HCT116 (cell line): Measurements from ENCODE around the gene GATAD1. TPM values are rescaled to one million over a fixed set of nuclear protein-coding genes. Genes with fewer than 3 reads are reported as not detected.

ENCODE experiments used
- ATAC-seq: fragments of 200-7000 bp; cut with Tn5 transposase; 2 replicates; pipeline ENCODE4 v1.9.1; 2020; ENCODE audit warnings: mild to moderate bottlenecking, moderate library complexity
- BruUV-seq: library from RNA; stranded (reverse); fragments of 400-500 nt; replicated peaks from 2 replicates; lab custom pipeline; 2021; lab: Mats Ljungman, UMichigan
- CTCF ChIA-PET: fragments of 300-600 bp; sonication (Branson Sonifier 250); formaldehyde crosslinking; loops from one replicate; lab custom pipeline; 2021; ENCODE audit warnings: antibody characterized with exemption; lab: Charles Lee
- POLR2A ChIA-PET: fragments of 300-600, 350-600 bp; sonication (Branson Sonifier 250); formaldehyde crosslinking; loops from one replicate; lab custom pipeline; 2021; ENCODE audit warnings: antibody characterized with exemption; lab: Charles Lee
- RAD21 ChIA-PET, 2 experiments: fragments of 300-600 bp; sonication (Branson Sonifier 250); formaldehyde crosslinking; loops; one replicate each; lab custom pipeline; 2023; ENCODE audit warnings: low total read pairs in 2 of 2; ENCODE audit not compliant: uncharacterized antibody in 2 of 2, unreplicated experiment in 2 of 2, low non-redundant PET in 1 of 2; lab: Charles Lee
- DNase-seq: peaks from one replicate; pipeline ENCODE4 v3.0.0-alpha.2; 2010; ENCODE audit warnings: low read depth, low spot score
- H2AFZ ChIP-seq: fragments of 200-600 bp; shearing (Covaris generic), sonication (generic); 2 replicates; pipeline ENCODE4 v1.6.1; 2017; ENCODE audit warnings: low read depth, mixed run types, mixed read lengths, antibody characterized with exemption, low read length; ENCODE audit not compliant: poor library complexity, severe bottlenecking
- H3K27ac ChIP-seq: 2 replicates; pipeline ENCODE4 v1.5.1; 2012; ENCODE audit warnings: low read depth, low read length
- H3K27me3 ChIP-seq: fragments of 200-600 bp; sonication (generic); 2 replicates; pipeline ENCODE4 v1.6.1; 2016; ENCODE audit warnings: mixed run types, low read length, mixed read lengths; ENCODE audit not compliant: insufficient read depth
- H3K36me3 ChIP-seq, 2 experiments: fragments of 200-500 bp in 1 of 2; fragments of 200-600 bp in 1 of 2; sonication (Bioruptor generic) in 1 of 2; sonication (generic) in 1 of 2; 2 replicates each; pipeline versions ENCODE4 v1.5.1 to v1.6.1; 2014 to 2016; ENCODE audit warnings: low read length in 2 of 2, inconsistent platforms in 1 of 2, mixed read lengths in 1 of 2, mixed run types in 1 of 2; ENCODE audit not compliant: insufficient read depth in 2 of 2, control insufficient read depth in 1 of 2
- H3K4me1 ChIP-seq, 2 experiments: fragments of 200-600 bp in 1 of 2; sonication (generic) in 1 of 2; 2 replicates each; pipeline versions ENCODE4 v1.5.1 to v1.6.1; 2012 to 2017; ENCODE audit warnings: low read length in 2 of 2, inconsistent platforms in 1 of 2, mild to moderate bottlenecking in 1 of 2, mixed read lengths in 1 of 2, mixed run types in 1 of 2, moderate library complexity in 1 of 2; ENCODE audit not compliant: insufficient read depth in 2 of 2, control insufficient read depth in 1 of 2
- H3K4me2 ChIP-seq: fragments of 200-600 bp; sonication (generic); 2 replicates; pipeline ENCODE4 v1.6.1; 2017; ENCODE audit warnings: mixed run types, low read length, mixed read lengths
- H3K4me3 ChIP-seq, 2 experiments: fragments of 200-600 bp in 1 of 2; sonication (generic) in 1 of 2; replicated peaks in 1 of 2; 2 replicates each; pipeline ENCODE4 v1.5.1; 2011 to 2016; ENCODE audit warnings: low read length in 2 of 2, control low read depth in 1 of 2, low read depth in 1 of 2, mild to moderate bottlenecking in 1 of 2, mixed read lengths in 1 of 2, mixed run types in 1 of 2
- H3K79me2 ChIP-seq: fragments of 200-600 bp; sonication (generic); 2 replicates; pipeline ENCODE4 v1.6.1; 2017; ENCODE audit warnings: mild to moderate bottlenecking, mixed run types, low read length, moderate library complexity, mixed read lengths; ENCODE audit not compliant: insufficient read depth
- H3K9ac ChIP-seq: fragments of 200-600 bp; sonication (generic); 2 replicates; pipeline ENCODE4 v1.6.1; 2016; ENCODE audit warnings: low read length, mixed read lengths
- H3K9me2 ChIP-seq: fragments of 200-600 bp; sonication (generic), shearing (Covaris generic); 2 replicates; pipeline ENCODE4 v1.6.1; 2017; ENCODE audit warnings: mixed run types, mild to moderate bottlenecking, moderate library complexity; ENCODE audit not compliant: insufficient read depth
- H3K9me3 ChIP-seq, 2 experiments: fragments of 200-500 bp in 1 of 2; fragments of 200-600 bp in 1 of 2; sonication (Bioruptor generic) in 1 of 2; sonication (generic) in 1 of 2; 2 replicates each; pipeline ENCODE4 v1.6.1; 2014 to 2017; ENCODE audit warnings: low read length in 2 of 2, mixed read lengths in 2 of 2, inconsistent platforms in 1 of 2, low read depth in 1 of 2, mild to moderate bottlenecking in 1 of 2, mixed run types in 1 of 2, moderate library complexity in 1 of 2; ENCODE audit not compliant: control insufficient read depth in 1 of 2, insufficient read depth in 1 of 2
- H4K20me1 ChIP-seq: fragments of 200-600 bp; sonication (generic), shearing (Covaris generic); 2 replicates; pipeline ENCODE4 v1.6.1; 2017; ENCODE audit warnings: mixed run types, mild to moderate bottlenecking, moderate library complexity; ENCODE audit not compliant: insufficient read depth
- FOSL1 ChIP-seq: IDR thresholded peaks from 2 replicates; pipeline ENCODE4 v1.6.1; 2012; ENCODE audit warnings: low read depth
- POLR2A ChIP-seq: IDR thresholded peaks from 2 replicates; pipeline ENCODE4 v1.7.0; 2011; ENCODE audit warnings: borderline replicate concordance; ENCODE audit not compliant: insufficient read depth, insufficient read length; ENCODE audit errors: extremely low read depth
- POLR2AphosphoS5 ChIP-seq: IDR thresholded peaks from 2 replicates; pipeline ENCODE4 v1.6.1; 2011; ENCODE audit warnings: mild to moderate bottlenecking, low read depth, low read length, moderate library complexity
- RAD21 ChIP-seq: IDR thresholded peaks from 2 replicates; pipeline ENCODE4 v1.6.1; 2012; ENCODE audit warnings: low read depth, mild to moderate bottlenecking
- SRF ChIP-seq: IDR thresholded peaks from 2 replicates; pipeline ENCODE4 v1.6.1; 2012; ENCODE audit warnings: low read depth
- TCF7L2 ChIP-seq: IDR thresholded peaks from 2 replicates; pipeline ENCODE4 v1.7.0; 2011; ENCODE audit warnings: borderline replicate concordance, inconsistent platforms; ENCODE audit not compliant: insufficient read depth, insufficient read length; ENCODE audit errors: extremely low read depth
- ZBTB33 ChIP-seq: IDR thresholded peaks from 2 replicates; pipeline ENCODE4 v1.6.1; 2011; ENCODE audit warnings: mild to moderate bottlenecking, low read length, moderate library complexity; ENCODE audit not compliant: insufficient replicate concordance; ENCODE audit errors: extremely low read depth
- ZNF274 ChIP-seq: fragments of 200-500 bp; sonication (Bioruptor generic); IDR thresholded peaks from 2 replicates; pipeline ENCODE4 v1.6.1; 2014; ENCODE audit warnings: mild to moderate bottlenecking, low read depth, low read length, inconsistent platforms
- intact Hi-C: fragments of 100-400 bp; cut with micrococcal nuclease; formaldehyde crosslinking; loops from 2 replicates; pipeline ENCODE4 v1.10.0; 2022
- total RNA-seq: library from RNA; stranded (reverse); gene quantifications from one replicate; pipeline ENCODE4 v1.2.1, GENCODE V29; 2021; ENCODE audit not compliant: unreplicated experiment
- TF ChIP-seq, protein P1 (sequence below): IDR thresholded peaks from 2 replicates; pipeline ENCODE4 v1.6.1; 2012
- TF ChIP-seq, protein P2 (sequence below): IDR thresholded peaks from 2 replicates; pipeline ENCODE4 v1.6.1; 2012; ENCODE audit warnings: low read depth

Gene GATAD1
- total RNA-seq, 1 experiment from 2014 or later: 23.9 TPM

- TF ChIP-seq ZBTB33 (peak; percentile 51), FOSL1 (peak; percentile 35; the same call in 1 of the 2 replicates), TCF7L2 (no peak), SRF (no peak; the same call in 1 of the 2 replicates), RAD21 (no peak), ZNF274 (no peak)
- TF ChIP-seq, protein P1, sequence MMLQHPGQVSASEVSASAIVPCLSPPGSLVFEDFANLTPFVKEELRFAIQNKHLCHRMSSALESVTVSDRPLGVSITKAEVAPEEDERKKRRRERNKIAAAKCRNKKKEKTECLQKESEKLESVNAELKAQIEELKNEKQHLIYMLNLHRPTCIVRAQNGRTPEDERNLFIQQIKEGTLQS: no peak
Observed at GRCh38 chr7:92447345-92448204, at the start of gene GATAD1 (continued).

DNA sequence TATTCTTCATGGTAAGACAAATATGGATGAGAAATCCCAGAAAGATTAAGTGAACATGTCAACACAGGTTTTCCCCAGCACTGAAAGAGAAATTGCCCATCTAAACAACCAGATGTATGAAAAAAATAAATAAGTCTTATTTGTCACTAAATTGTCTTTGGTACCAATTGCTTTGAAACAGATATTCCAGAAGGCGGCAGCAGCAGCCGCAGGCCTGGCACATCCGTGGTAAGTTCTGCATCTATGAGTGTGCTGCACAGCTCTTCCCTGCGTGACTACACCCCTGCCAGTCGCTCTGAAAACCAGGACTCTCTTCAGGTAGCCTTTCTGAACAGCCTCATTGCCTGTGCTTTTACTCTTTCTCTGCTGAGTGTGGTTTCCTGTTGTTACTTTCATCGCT, 49.7 kb upstream of the GATAD1 start:
- POLR2A ChIA-PET: no interaction called here
- no peak overlapping the region for H3K4me2 ChIP-seq
- TF ChIP-seq, protein P2, sequence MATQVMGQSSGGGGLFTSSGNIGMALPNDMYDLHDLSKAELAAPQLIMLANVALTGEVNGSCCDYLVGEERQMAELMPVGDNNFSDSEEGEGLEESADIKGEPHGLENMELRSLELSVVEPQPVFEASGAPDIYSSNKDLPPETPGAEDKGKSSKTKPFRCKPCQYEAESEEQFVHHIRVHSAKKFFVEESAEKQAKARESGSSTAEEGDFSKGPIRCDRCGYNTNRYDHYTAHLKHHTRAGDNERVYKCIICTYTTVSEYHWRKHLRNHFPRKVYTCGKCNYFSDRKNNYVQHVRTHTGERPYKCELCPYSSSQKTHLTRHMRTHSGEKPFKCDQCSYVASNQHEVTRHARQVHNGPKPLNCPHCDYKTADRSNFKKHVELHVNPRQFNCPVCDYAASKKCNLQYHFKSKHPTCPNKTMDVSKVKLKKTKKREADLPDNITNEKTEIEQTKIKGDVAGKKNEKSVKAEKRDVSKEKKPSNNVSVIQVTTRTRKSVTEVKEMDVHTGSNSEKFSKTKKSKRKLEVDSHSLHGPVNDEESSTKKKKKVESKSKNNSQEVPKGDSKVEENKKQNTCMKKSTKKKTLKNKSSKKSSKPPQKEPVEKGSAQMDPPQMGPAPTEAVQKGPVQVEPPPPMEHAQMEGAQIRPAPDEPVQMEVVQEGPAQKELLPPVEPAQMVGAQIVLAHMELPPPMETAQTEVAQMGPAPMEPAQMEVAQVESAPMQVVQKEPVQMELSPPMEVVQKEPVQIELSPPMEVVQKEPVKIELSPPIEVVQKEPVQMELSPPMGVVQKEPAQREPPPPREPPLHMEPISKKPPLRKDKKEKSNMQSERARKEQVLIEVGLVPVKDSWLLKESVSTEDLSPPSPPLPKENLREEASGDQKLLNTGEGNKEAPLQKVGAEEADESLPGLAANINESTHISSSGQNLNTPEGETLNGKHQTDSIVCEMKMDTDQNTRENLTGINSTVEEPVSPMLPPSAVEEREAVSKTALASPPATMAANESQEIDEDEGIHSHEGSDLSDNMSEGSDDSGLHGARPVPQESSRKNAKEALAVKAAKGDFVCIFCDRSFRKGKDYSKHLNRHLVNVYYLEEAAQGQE: no peak
- TF ChIP-seq ZBTB33: no peak
- TF ChIP-seq TCF7L2: no peak
- no peak for TF ChIP-seq POLR2A
- TF ChIP-seq POLR2AphosphoS5: no peak
- BruUV-seq: no TSS peak
- CTCF ChIA-PET: no interaction called here
- no peaks in the 10 kb centered on the region for H4K20me1 ChIP-seq
- no peak for DNase-seq
- H3K36me3 ChIP-seq: peaks cover 10 to 21% of the 10 kb centered on the region in 2 experiments; a peak in 3 of 4 replicates
- H3K9me3 ChIP-seq: no peaks in the 10 kb centered on the region
- H3K79me2 ChIP-seq: no peaks in the 10 kb centered on the region
- intact Hi-C loops: no loop called here
- no peaks in the 10 kb centered on the region for H3K9me2 ChIP-seq
- no peak overlapping the region for H3K9ac ChIP-seq
- RAD21 ChIA-PET: no interaction called here
- H3K4me1 ChIP-seq: no peaks in the 10 kb centered on the region
- H3K27ac ChIP-seq: no peak overlapping the region
- H3K27me3 ChIP-seq: no peaks in the 10 kb centered on the region
- H3K4me3 ChIP-seq: no peak overlapping the region
- H2AFZ ChIP-seq: no peak overlapping the region
- ATAC-seq: no peak
